ACC112 (cell line): ENCODE results near the gene TTC39A.
A peak's percentile ranks its signal among the peaks of the same experiment; 100 is the strongest.

Experiments
- H2AFZ ChIP-seq: fragments of 200-600 bp; sonication (generic); one replicate; pipeline ENCODE4 v1.6.0; 2017; ENCODE audit warnings: antibody characterized with exemption, low read length; ENCODE audit not compliant: unreplicated experiment
- H3K27ac ChIP-seq: fragments of 200-600 bp; sonication (generic); 2 replicates; pipeline ENCODE4 v1.5.1; 2014; ENCODE audit warnings: low read depth, mild to moderate bottlenecking, antibody characterized with exemption, low read length, moderate library complexity
- H3K27me3 ChIP-seq: fragments of 200-600 bp; sonication (generic); 2 replicates; pipeline ENCODE4 v1.6.1; 2014; ENCODE audit warnings: mild to moderate bottlenecking, antibody characterized with exemption, low read length, moderate library complexity, mixed read lengths; ENCODE audit not compliant: insufficient read depth
- H3K36me3 ChIP-seq: fragments of 200-600 bp; sonication (generic); 2 replicates; pipeline ENCODE4 v1.6.1; 2016; ENCODE audit warnings: mild to moderate bottlenecking, antibody characterized with exemption, low read length, moderate library complexity, mixed read lengths; ENCODE audit not compliant: insufficient read depth
- H3K4me1 ChIP-seq: fragments of 200-600 bp; sonication (generic); one replicate; pipeline ENCODE4 v1.6.1; 2016; ENCODE audit warnings: low read length, mixed read lengths; ENCODE audit not compliant: insufficient read depth, unreplicated experiment, control insufficient read depth
- H3K4me3 ChIP-seq: fragments of 200-600 bp; sonication (generic); 2 replicates; pipeline ENCODE4 v1.5.1; 2014; ENCODE audit warnings: mild to moderate bottlenecking, low read depth, low read length
- H3K79me2 ChIP-seq: fragments of 200-600 bp; sonication (generic); one replicate; pipeline ENCODE4 v1.6.0; 2016; ENCODE audit warnings: low read length; ENCODE audit not compliant: control insufficient read depth, unreplicated experiment, insufficient read depth

TTC39A gene

DNA sequence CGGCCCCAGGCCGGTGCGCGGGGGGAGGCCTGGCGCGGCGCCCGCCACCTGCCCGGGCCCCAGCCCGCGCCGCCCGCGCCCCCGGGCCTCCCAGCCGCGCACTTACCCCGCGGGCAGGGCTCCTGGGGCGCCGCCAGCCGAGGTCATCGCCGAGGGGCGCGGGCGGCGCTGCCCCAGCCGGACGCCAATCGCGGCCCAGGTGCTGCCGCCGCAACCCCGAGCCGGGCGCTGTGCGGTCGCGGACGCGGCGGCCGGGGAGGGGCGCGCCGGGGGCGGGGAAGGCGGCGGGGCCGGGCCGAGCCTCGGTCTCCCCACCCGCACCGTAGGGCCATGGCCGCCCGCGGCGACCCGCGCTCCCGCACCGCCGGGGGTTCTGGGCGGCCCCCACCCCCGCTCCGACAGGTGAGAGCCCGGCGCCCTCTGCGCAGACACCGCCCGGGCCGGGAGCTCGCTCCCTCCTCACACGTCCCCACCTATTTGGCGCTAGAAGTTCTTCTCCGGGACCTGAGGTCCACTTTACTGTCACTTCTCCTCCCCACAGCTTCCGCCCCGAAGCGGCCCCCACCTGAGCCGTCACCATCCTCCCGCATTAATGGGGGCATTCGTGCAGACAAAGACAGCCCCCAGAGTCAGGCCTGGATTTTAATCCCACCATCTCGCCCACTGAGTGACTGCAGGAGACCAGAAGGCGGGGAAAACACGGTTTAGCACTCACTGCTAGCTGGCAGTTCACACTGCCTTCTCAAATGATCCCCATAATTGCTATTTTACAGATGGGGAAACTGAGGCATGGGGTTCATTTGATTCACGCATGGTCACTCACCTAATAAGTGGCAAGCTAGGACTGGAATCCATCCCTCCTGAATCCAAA is at the start of gene TTC39A:
TSS of gene TTC39A (minus strand) at position 232 of the 871 bp plus-strand sequence. CDS start at position 147, 85 bp downstream.
- Histone ChIP-seq H3K27me3 (peaks cover 6% of the 10 kb centered on the region; the same call in 1 of the 2 replicates), H3K4me3 (peak within 1 kb of the TSS; percentile 58), H3K36me3 (no peaks in the 10 kb centered on the region), H3K27ac (no peak within 1 kb of the TSS), H2AFZ (peak within 1 kb of the TSS; percentile 81), H3K4me1 (peaks cover 18% of the 10 kb centered on the region), H3K79me2 (no peaks in the 10 kb centered on the region)

DNA sequence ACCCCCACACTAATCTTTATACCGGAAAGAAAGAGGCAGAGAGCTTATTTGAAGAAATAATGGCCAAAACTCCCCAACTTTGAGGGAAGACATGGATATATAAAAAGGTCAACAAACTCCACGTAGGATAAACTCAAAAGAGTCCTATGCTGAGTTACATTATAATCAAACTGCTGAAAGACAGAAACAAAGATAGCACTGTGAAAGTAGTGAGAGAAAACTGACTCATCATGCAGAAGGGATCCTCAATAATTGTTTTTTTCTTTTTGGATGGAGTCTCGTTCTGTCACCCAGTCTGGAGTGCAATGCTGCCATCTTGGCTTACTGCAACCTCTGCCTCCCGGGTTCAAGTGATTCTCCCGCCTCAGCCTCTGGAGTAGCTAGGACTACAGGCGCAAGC is 48.5 kb upstream of the TTC39A start:
- Histone ChIP-seq H3K79me2 (no peaks in the 10 kb centered on the region), H3K27me3 (no peaks in the 10 kb centered on the region), H3K36me3 (peaks cover 15% of the 10 kb centered on the region), H3K4me3 (no peak overlapping the region), H2AFZ (no peak overlapping the region), H3K4me1 (no peaks in the 10 kb centered on the region), H3K27ac (no peak overlapping the region)

DNA sequence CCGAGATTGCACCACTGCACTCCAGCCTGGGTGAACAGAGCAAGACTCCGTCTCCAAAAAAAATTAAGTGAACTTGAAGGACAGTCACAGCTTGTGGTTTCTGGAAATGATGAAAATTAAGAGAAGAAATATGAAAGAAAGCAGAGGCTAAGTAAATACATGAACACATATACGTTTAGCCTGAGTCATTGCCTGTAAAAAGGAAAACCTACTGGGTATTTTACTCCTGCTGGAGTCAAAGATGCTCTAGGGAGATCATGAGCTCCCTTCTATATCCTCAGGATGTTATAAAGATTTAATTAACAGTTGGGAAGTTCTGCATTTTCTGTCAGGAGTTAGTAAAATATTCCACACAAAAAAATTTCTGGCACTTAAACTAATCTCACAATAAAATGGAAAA is 43.5 kb upstream of the TTC39A start:
- Histone ChIP-seq H3K27me3 (no peaks in the 10 kb centered on the region), H2AFZ (no peak overlapping the region), H3K4me3 (no peak overlapping the region), H3K27ac (no peak overlapping the region), H3K36me3 (peaks cover 5% of the 10 kb centered on the region; the same call in 1 of the 2 replicates), H3K79me2 (no peaks in the 10 kb centered on the region), H3K4me1 (no peaks in the 10 kb centered on the region)

DNA sequence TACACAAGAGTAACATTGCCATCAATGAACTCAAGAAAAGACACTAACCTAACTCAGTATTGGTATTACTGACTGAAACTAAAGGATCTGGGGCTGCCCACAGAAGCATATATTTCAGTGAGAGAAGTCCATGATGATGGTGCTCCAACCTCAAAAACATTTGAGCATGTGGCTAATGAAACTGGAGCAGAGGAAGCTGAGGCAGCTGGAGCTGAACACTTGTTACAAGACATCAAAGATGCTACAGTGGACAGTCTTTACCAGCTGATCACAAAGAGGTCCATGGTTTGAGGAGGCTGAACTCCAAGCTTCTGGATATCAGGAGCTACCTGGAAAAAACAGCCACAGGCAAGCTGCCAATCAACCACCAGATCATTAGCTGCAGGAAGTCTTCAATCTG is 42.2 kb upstream of the TTC39A start:
- Histone ChIP-seq H3K27me3 (no peaks in the 10 kb centered on the region), H2AFZ (no peak overlapping the region), H3K4me1 (no peaks in the 10 kb centered on the region), H3K4me3 (no peak overlapping the region), H3K79me2 (no peaks in the 10 kb centered on the region), H3K27ac (no peak overlapping the region), H3K36me3 (0 out of 2 replicates have a peak, but pooled peaks cover 5% of the 10 kb centered on the region)

GRCh38 chr1:51369171-51369570 is 38.8 kb upstream of the TTC39A start:
- no peaks in the 10 kb centered on the region for H3K27me3 ChIP-seq
- no peaks in the 10 kb centered on the region for H3K36me3 ChIP-seq
- no peak overlapping the region for H3K27ac ChIP-seq
- no peak overlapping the region for H2AFZ ChIP-seq
- H3K4me3 ChIP-seq = no peak overlapping the region
- H3K79me2 ChIP-seq = no peaks in the 10 kb centered on the region
- no peaks in the 10 kb centered on the region for H3K4me1 ChIP-seq

GRCh38 chr1:51365774-51366173 is 35.4 kb upstream of the TTC39A start:
- Histone ChIP-seq H3K27me3 (no peaks in the 10 kb centered on the region), H2AFZ (no peak overlapping the region), H3K4me1 (no peaks in the 10 kb centered on the region), H3K4me3 (no peak overlapping the region), H3K27ac (no peak overlapping the region), H3K79me2 (no peaks in the 10 kb centered on the region), H3K36me3 (peaks cover 10% of the 10 kb centered on the region)

GRCh38 chr1:51359879-51360278 is 29.5 kb upstream of the TTC39A start:
- no peaks in the 10 kb centered on the region for H3K4me1 ChIP-seq
- no peak overlapping the region for H3K27ac ChIP-seq
- H2AFZ ChIP-seq = no peak overlapping the region
- no peaks in the 10 kb centered on the region for H3K27me3 ChIP-seq
- H3K79me2 ChIP-seq = no peaks in the 10 kb centered on the region
- H3K36me3 ChIP-seq = peaks cover 17% of the 10 kb centered on the region
- H3K4me3 ChIP-seq = no peak overlapping the region

DNA sequence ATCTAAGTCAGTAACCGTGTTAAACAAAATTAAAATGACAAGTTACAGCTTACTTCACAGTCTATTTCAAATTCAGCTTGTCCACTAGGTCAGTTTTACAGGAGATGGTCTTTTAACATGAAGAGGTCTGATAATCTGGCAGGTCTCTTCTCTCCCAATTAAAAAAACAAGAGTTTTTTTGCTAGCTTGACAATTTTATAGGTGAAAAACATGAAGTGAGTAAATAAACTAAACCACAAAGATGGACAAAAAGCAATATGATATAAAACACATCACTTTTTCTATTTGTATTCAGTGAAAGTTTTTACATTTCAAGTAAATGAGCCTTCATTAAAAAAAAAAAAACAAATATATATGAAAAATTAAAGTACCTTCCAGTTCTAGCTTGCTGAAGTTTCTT is 25.0 kb upstream of the TTC39A start:
- H3K4me3 ChIP-seq = no peak overlapping the region
- no peak overlapping the region for H3K27ac ChIP-seq
- H3K79me2 ChIP-seq = no peaks in the 10 kb centered on the region
- H3K27me3 ChIP-seq = no peaks in the 10 kb centered on the region
- no peak overlapping the region for H2AFZ ChIP-seq
- peaks cover 6% of the 10 kb centered on the region; the same call in 1 of the 2 replicates for H3K36me3 ChIP-seq
- no peaks in the 10 kb centered on the region for H3K4me1 ChIP-seq

GRCh38 chr1:51354416-51354815 is 24.1 kb upstream of the TTC39A start:
- Histone ChIP-seq H3K27ac (no peak overlapping the region), H3K36me3 (peaks cover 6% of the 10 kb centered on the region; the same call in 1 of the 2 replicates), H3K79me2 (no peaks in the 10 kb centered on the region), H2AFZ (no peak overlapping the region), H3K27me3 (no peaks in the 10 kb centered on the region), H3K4me1 (no peaks in the 10 kb centered on the region), H3K4me3 (no peak overlapping the region)

DNA sequence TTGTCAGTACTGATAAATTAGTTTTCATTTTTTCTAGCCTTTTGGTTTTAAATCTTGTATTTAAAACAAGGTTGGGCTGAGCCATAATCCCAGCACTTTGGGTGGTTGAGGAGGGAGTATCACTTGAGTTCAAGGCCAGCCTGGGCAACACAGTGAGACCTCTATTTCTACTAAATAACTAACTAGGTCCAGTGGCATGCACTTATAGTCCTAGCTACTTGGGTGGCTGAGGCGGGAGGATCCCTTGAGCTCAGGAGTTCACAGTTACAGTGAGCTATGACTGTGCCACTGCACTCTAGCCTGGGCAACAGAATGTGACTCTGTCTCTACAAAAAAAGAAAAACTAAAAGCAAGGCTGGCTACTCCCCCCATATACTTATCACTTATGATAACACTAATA is 21.5 kb upstream of the TTC39A start:
- Histone ChIP-seq H3K27ac (no peak overlapping the region), H3K79me2 (no peaks in the 10 kb centered on the region), H3K4me3 (no peak overlapping the region), H2AFZ (no peak overlapping the region), H3K27me3 (no peaks in the 10 kb centered on the region), H3K36me3 (peaks cover 6% of the 10 kb centered on the region; the same call in 1 of the 2 replicates), H3K4me1 (no peaks in the 10 kb centered on the region)

- Histone ChIP-seq H3K27me3 (peaks cover 14% of the 10 kb centered on the region), H3K79me2 (no peaks in the 10 kb centered on the region), H2AFZ (no peak overlapping the region), H3K27ac (no peak overlapping the region), H3K36me3 (peaks cover 1% of the 10 kb centered on the region; the same call in 1 of the 2 replicates), H3K4me1 (no peaks in the 10 kb centered on the region), H3K4me3 (no peak overlapping the region)
Observed at GRCh38 chr1:51349862-51350261, 19.5 kb upstream of the TTC39A start.
